Stimulated activated CD4-positive, alpha-beta T cell treated with anti-CD3 and anti-CD28 coated beads, Interleukin-4, amount 100 ng/mL, for 4 hours (primary cell): Measurements from ENCODE around the gene KLHL22.
A peak's percentile ranks its signal among the peaks of the same experiment; 100 is the strongest.
"Not testable (repeated sequence)": the region's sequence is repeated elsewhere in the genome, so short reads cannot be mapped to it uniquely, and the experiment has no call there.

Experiments
- DNase-seq, 2 experiments: peaks; one replicate each; pipeline ENCODE4 v3.0.0-alpha.2; 2020

The KLHL22 gene

GRCh38 chr22:20430720-20431510 is 64.7 kb downstream of the KLHL22 start:
- DNase-seq: peak; percentile 52 to 57

GRCh38 chr22:20430101-20430719 is 65.4 kb downstream of the KLHL22 start:
- DNase-seq: no peak

- DNase-seq: peak; percentile 72 to 81
Observed at GRCh38 chr22:20429254-20430100, 66.1 kb downstream of the KLHL22 start.

- no peak for DNase-seq
Observed at GRCh38 chr22:20428496-20429253, 66.9 kb downstream of the KLHL22 start.

GRCh38 chr22:20427945-20428417 is 67.6 kb downstream of the KLHL22 start:
- DNase-seq: no peak

GRCh38 chr22:20427104-20427944 is 68.3 kb downstream of the KLHL22 start:
- no peak for DNase-seq

- DNase-seq: no peak
Observed at GRCh38 chr22:20426259-20426615, 69.4 kb downstream of the KLHL22 start.

- DNase-seq: no peak
Observed at GRCh38 chr22:20425566-20426258, 69.9 kb downstream of the KLHL22 start.

GRCh38 chr22:20424932-20425565 is 70.5 kb downstream of the KLHL22 start:
- DNase-seq: no peak

- no peak for DNase-seq
Observed at GRCh38 chr22:20424568-20424931, 71.0 kb downstream of the KLHL22 start.

- DNase-seq: no peak
Observed at GRCh38 chr22:20423906-20424551, 71.6 kb downstream of the KLHL22 start.

- DNase-seq: no peak
Observed at GRCh38 chr22:20423008-20423905, 72.3 kb downstream of the KLHL22 start.

GRCh38 chr22:20422271-20423007 is 73.2 kb downstream of the KLHL22 start:
- DNase-seq: no peak

GRCh38 chr22:20421507-20421874 is 74.1 kb downstream of the KLHL22 start:
- no peak for DNase-seq

- no peak for DNase-seq
Observed at GRCh38 chr22:20420157-20420842, 75.3 kb downstream of the KLHL22 start.

- no peak for DNase-seq
Observed at GRCh38 chr22:20419664-20419951, 76.0 kb downstream of the KLHL22 start.

- peak; percentile 65 to 67 for DNase-seq
Observed at GRCh38 chr22:20418211-20418788, 77.3 kb downstream of the KLHL22 start.

- not testable (repeated sequence) for DNase-seq
Observed at GRCh38 chr22:20415699-20416098, 79.9 kb downstream of the KLHL22 start.
